PC-3 (cell line): ENCODE results near the gene GMDS. TPM values are rescaled to one million over a fixed set of nuclear protein-coding genes. Genes with fewer than 3 reads are reported as not detected.

ENCODE experiments used
- ATAC-seq: fragments of 200-7000 bp; cut with Tn5 transposase; 2 replicates; pipeline ENCODE4 v1.9.1; 2020; ENCODE audit warnings: mild to moderate bottlenecking, moderate library complexity
- BruUV-seq: library from RNA; stranded (reverse); fragments of 400-500 nt; replicated peaks from 2 replicates; lab custom pipeline; 2021; lab: Mats Ljungman, UMichigan
- CTCF ChIA-PET: fragments of 300-600 bp; sonication (Branson Sonifier 250); formaldehyde crosslinking; loops from one replicate; lab custom pipeline; 2022; ENCODE audit warnings: antibody characterized with exemption; lab: Charles Lee
- POLR2A ChIA-PET: fragments of 300-600 bp; sonication (Branson Sonifier 250); formaldehyde crosslinking; loops from one replicate; lab custom pipeline; 2022; ENCODE audit warnings: antibody characterized with exemption; ENCODE audit not compliant: unreplicated experiment; lab: Charles Lee
- DNase-seq: peaks from one replicate; pipeline ENCODE4 v3.0.0-alpha.2; 2015
- H2AFZ ChIP-seq: fragments of 300-600 bp; sonication (generic); 2 replicates; pipeline ENCODE4 v1.6.0; 2016; ENCODE audit warnings: antibody characterized with exemption, low read length
- H3F3A ChIP-seq: fragments of 300-600 bp; sonication (generic); one replicate; pipeline ENCODE4 v1.6.0; 2017; ENCODE audit warnings: antibody characterized with exemption, low read length, control low read depth, mild to moderate bottlenecking; ENCODE audit not compliant: unreplicated experiment
- H3K27ac ChIP-seq: fragments of 300-600 bp; sonication (generic); 2 replicates; pipeline ENCODE4 v1.5.1; 2016; ENCODE audit warnings: mild to moderate bottlenecking, low read length
- H3K27me3 ChIP-seq: fragments of 300-600 bp; sonication (generic); 2 replicates; pipeline ENCODE4 v1.6.1; 2016; ENCODE audit warnings: low read length, mixed read lengths
- H3K36me3 ChIP-seq: fragments of 300-600 bp; sonication (generic); 2 replicates; pipeline ENCODE4 v1.6.1; 2016; ENCODE audit warnings: low read depth, mixed run types, low read length, mixed read lengths
- H3K4me1 ChIP-seq: fragments of 300-600 bp; sonication (generic); 2 replicates; pipeline ENCODE4 v1.5.1; 2016; ENCODE audit warnings: low read length; ENCODE audit not compliant: insufficient read depth
- H3K4me2 ChIP-seq: fragments of 300-600 bp; sonication (generic); 2 replicates; pipeline ENCODE4 v1.6.0; 2016; ENCODE audit warnings: low read length
- H3K4me3 ChIP-seq: fragments of 300-600 bp; sonication (generic); 2 replicates; pipeline ENCODE4 v1.5.1; 2016; ENCODE audit warnings: mild to moderate bottlenecking, low read length, mixed read lengths
- H3K79me2 ChIP-seq: fragments of 300-600 bp; sonication (generic); 2 replicates; pipeline ENCODE4 v1.6.1; 2017; ENCODE audit warnings: low read length, mixed read lengths
- H3K9ac ChIP-seq: fragments of 300-600 bp; sonication (generic); 2 replicates; pipeline ENCODE4 v1.6.0; 2016; ENCODE audit warnings: mild to moderate bottlenecking, low read length
- H3K9me2 ChIP-seq: fragments of 300-600 bp; sonication (generic); replicated peaks from 2 replicates; pipeline ENCODE4 v1.6.1; 2016; ENCODE audit warnings: mixed run types, low read length, mixed read lengths
- H3K9me3 ChIP-seq: fragments of 300-600 bp; sonication (generic); 2 replicates; pipeline ENCODE4 v1.6.1; 2016; ENCODE audit warnings: low read length, mixed read lengths
- H4K20me1 ChIP-seq: fragments of 300-600 bp; sonication (generic); 2 replicates; pipeline ENCODE4 v1.6.1; 2016; ENCODE audit warnings: low read length, mixed read lengths
- CTCF ChIP-seq: fragments of 300-600 bp; sonication (generic); conservative IDR thresholded peaks from 2 replicates; pipeline ENCODE4 v1.5.1; 2017; ENCODE audit warnings: antibody characterized with exemption, low read depth, mild to moderate bottlenecking, low read length
- EZH2 ChIP-seq: fragments of 300-600 bp; sonication (generic); IDR thresholded peaks from one replicate; pipeline ENCODE4 v1.6.1; 2017; ENCODE audit warnings: antibody characterized with exemption, mild to moderate bottlenecking, low read length; ENCODE audit not compliant: unreplicated experiment
- EZH2phosphoT487 ChIP-seq: fragments of 300-600 bp; sonication (generic); IDR thresholded peaks from 2 replicates; pipeline ENCODE4 v1.6.1; 2018; ENCODE audit warnings: mild to moderate bottlenecking, antibody characterized with exemption, low read length, borderline replicate concordance
- intact Hi-C: fragments of 100-400 bp; cut with micrococcal nuclease; formaldehyde crosslinking; loops from 2 replicates; pipeline ENCODE4 v1.9.0; 2023
- total RNA-seq: library from RNA; depleted of rRNA; stranded (reverse); fragments of >200 nt; gene quantifications from 2 replicates; pipeline ENCODE4 v1.2.3, GENCODE V29; 2014

Gene GMDS
- total RNA-seq, 1 experiment from 2014 or later, result 18.3 TPM

GRCh38 chr6:1729750-1730140 is 515.7 kb downstream of the GMDS start:
- TF ChIP-seq EZH2phosphoT487 (no peak), CTCF (no peak), EZH2 (no peak)
- Histone ChIP-seq H3K27ac (no peak overlapping the region), H3K4me1 (peaks cover 7% of the 10 kb centered on the region), H3K4me2 (no peak overlapping the region), H3K9ac (no peak overlapping the region), H3K9me2 (no peaks in the 10 kb centered on the region), H2AFZ (no peak overlapping the region), H4K20me1 (no peaks in the 10 kb centered on the region), H3K27me3 (no peaks in the 10 kb centered on the region), H3F3A (no peaks in the 10 kb centered on the region), H3K79me2 (no peaks in the 10 kb centered on the region), H3K4me3 (no peak overlapping the region), H3K36me3 (no peaks in the 10 kb centered on the region; the same call in 1 of the 2 replicates), H3K9me3 (no peaks in the 10 kb centered on the region)
- ChIA-PET CTCF (no interaction called here), POLR2A (no interaction called here)
- intact Hi-C loops, result no loop called here
- DNase-seq (no peak), ATAC-seq (no peak)
- no TSS peak for BruUV-seq

GRCh38 chr6:1729133-1729749 is 516.2 kb downstream of the GMDS start:
- H3K9me3 ChIP-seq, result no peaks in the 10 kb centered on the region
- POLR2A ChIA-PET, result no interaction called here
- no peaks in the 10 kb centered on the region; the same call in 1 of the 2 replicates for H3K36me3 ChIP-seq
- H3F3A ChIP-seq, result no peaks in the 10 kb centered on the region
- TF ChIP-seq EZH2 (no peak), CTCF (no peak), EZH2phosphoT487 (no peak)
- H3K27me3 ChIP-seq, result no peaks in the 10 kb centered on the region
- no peaks in the 10 kb centered on the region for H3K79me2 ChIP-seq
- BruUV-seq, result no TSS peak
- intact Hi-C loops, result no loop called here
- CTCF ChIA-PET, result no interaction called here
- H2AFZ ChIP-seq, result no peak overlapping the region
- no peaks in the 10 kb centered on the region for H3K9me2 ChIP-seq
- no peak overlapping the region for H3K4me3 ChIP-seq
- no peaks in the 10 kb centered on the region for H4K20me1 ChIP-seq
- no peak overlapping the region for H3K27ac ChIP-seq
- no peak overlapping the region for H3K9ac ChIP-seq
- no peak overlapping the region for H3K4me2 ChIP-seq
- peaks cover 11% of the 10 kb centered on the region for H3K4me1 ChIP-seq
- no peak for DNase-seq
- no peak for ATAC-seq

- no peaks in the 10 kb centered on the region for H4K20me1 ChIP-seq
- H3K9ac ChIP-seq, result no peak overlapping the region
- no peaks in the 10 kb centered on the region for H3K27me3 ChIP-seq
- H3K9me3 ChIP-seq, result no peaks in the 10 kb centered on the region
- ChIA-PET POLR2A (no interaction called here), CTCF (no interaction called here)
- H3K4me1 ChIP-seq, result peaks cover 20% of the 10 kb centered on the region
- intact Hi-C loops, result no loop called here
- no peak overlapping the region for H3K4me2 ChIP-seq
- H2AFZ ChIP-seq, result no peak overlapping the region
- ATAC-seq (no peak), DNase-seq (no peak)
- no peak overlapping the region for H3K4me3 ChIP-seq
- no peaks in the 10 kb centered on the region for H3K9me2 ChIP-seq
- H3K27ac ChIP-seq, result no peak overlapping the region
- H3K36me3 ChIP-seq, result no peaks in the 10 kb centered on the region; the same call in 1 of the 2 replicates
- no peaks in the 10 kb centered on the region for H3K79me2 ChIP-seq
- no TSS peak for BruUV-seq
- TF ChIP-seq CTCF, result no peak
- TF ChIP-seq EZH2, result no peak
- no peak for TF ChIP-seq EZH2phosphoT487
- H3F3A ChIP-seq, result no peaks in the 10 kb centered on the region
These were observed 519.0 kb downstream of the GMDS start for GRCh38 chr6:1726341-1726768.
